GM23338 (cell line): Measurements from ENCODE around the gene RPLP2. TPM values are rescaled to one million over a fixed set of nuclear protein-coding genes. Genes with fewer than 3 reads are reported as not detected.

Source experiments
- ATAC-seq: fragments of 200-7000 bp; cut with Tn5 transposase; 3 replicates; pipeline ENCODE4 v1.9.1; 2020
- DNase-seq: peaks from one replicate; pipeline ENCODE4 v3.0.0-alpha.2; 2015; ENCODE audit warnings: low spot score
- H2AFZ ChIP-seq: fragments of 200-600 bp; sonication (generic); 2 replicates; pipeline ENCODE4 v1.8.0; 2016; ENCODE audit warnings: antibody characterized with exemption, mild to moderate bottlenecking, moderate library complexity
- H3F3A ChIP-seq: fragments of 200-600 bp; sonication (generic); replicated peaks from 2 replicates; pipeline ENCODE4 v1.8.0; 2017; ENCODE audit warnings: antibody characterized with exemption, mixed run types, low read depth
- H3K27ac ChIP-seq: fragments of 200-600 bp; sonication (generic); 2 replicates; pipeline ENCODE4 v1.6.1; 2016; ENCODE audit warnings: low read depth
- H3K27me3 ChIP-seq: fragments of 200-600 bp; sonication (generic); 2 replicates; pipeline ENCODE4 v1.8.0; 2016; ENCODE audit warnings: mild to moderate bottlenecking, mixed run types, moderate library complexity; ENCODE audit not compliant: insufficient read depth
- H3K36me3 ChIP-seq: fragments of 200-600 bp; sonication (generic); 2 replicates; pipeline ENCODE4 v1.8.0; 2016; ENCODE audit warnings: mild to moderate bottlenecking; ENCODE audit not compliant: insufficient read depth
- H3K4me1 ChIP-seq: fragments of 200-600 bp; sonication (generic); 2 replicates; pipeline ENCODE4 v1.8.0; 2016; ENCODE audit warnings: mild to moderate bottlenecking, moderate library complexity; ENCODE audit not compliant: insufficient read depth
- H3K4me2 ChIP-seq: fragments of 200-600 bp; sonication (generic); 2 replicates; pipeline ENCODE4 v1.7.1; 2017; ENCODE audit warnings: mixed run types
- H3K4me3 ChIP-seq: fragments of 200-600 bp; sonication (generic); 2 replicates; pipeline ENCODE4 v1.6.1; 2016; ENCODE audit warnings: mixed run types
- H3K79me2 ChIP-seq: fragments of 200-600 bp; sonication (generic); replicated peaks from 2 replicates; pipeline ENCODE4 v1.8.0; 2017; ENCODE audit warnings: mild to moderate bottlenecking; ENCODE audit not compliant: insufficient read depth
- H3K9me2 ChIP-seq: fragments of 200-600 bp; sonication (generic); 2 replicates; pipeline ENCODE4 v1.8.0; 2017; ENCODE audit not compliant: insufficient read depth
- H4K20me1 ChIP-seq: fragments of 200-600 bp; sonication (generic); replicated peaks from 2 replicates; pipeline ENCODE4 v1.8.0; 2017; ENCODE audit warnings: mild to moderate bottlenecking; ENCODE audit not compliant: insufficient read depth
- H3K27ac Mint-ChIP-seq: 2 replicates; pipeline ENCODE4 v1.8.0; 2020; ENCODE audit warnings: inconsistent platforms, mild to moderate bottlenecking, moderate library complexity, mixed read lengths
- H3K27me3 Mint-ChIP-seq: 3 replicates; pipeline ENCODE4 v1.8.0; 2022; ENCODE audit warnings: low read depth, mild to moderate bottlenecking, moderate library complexity, mixed read lengths, inconsistent platforms; ENCODE audit not compliant: insufficient read depth, poor library complexity
- H3K36me3 Mint-ChIP-seq: 3 replicates; pipeline ENCODE4 v1.8.0; 2021; ENCODE audit warnings: low read depth, mild to moderate bottlenecking, inconsistent platforms, moderate library complexity, mixed read lengths
- H3K4me1 Mint-ChIP-seq: 3 replicates; pipeline ENCODE4 v1.8.0; 2020; ENCODE audit warnings: mild to moderate bottlenecking, inconsistent platforms, mixed read lengths
- H3K4me3 Mint-ChIP-seq: 3 replicates; pipeline ENCODE4 v1.8.0; 2021; ENCODE audit warnings: moderate library complexity, mild to moderate bottlenecking, inconsistent platforms, mixed read lengths
- H3K9me3 Mint-ChIP-seq: 3 replicates; pipeline ENCODE4 v1.8.0; 2020; ENCODE audit warnings: moderate library complexity, mild to moderate bottlenecking, inconsistent platforms, mixed read lengths
- CREB1 ChIP-seq: fragments of 250-450 bp; sonication (Bioruptor Pico); IDR thresholded peaks from 2 replicates; pipeline ENCODE4 v1.5.0; 2020; ENCODE audit warnings: low read depth, mild to moderate bottlenecking, moderate library complexity
- ETS1 ChIP-seq: IDR thresholded peaks from 2 replicates; pipeline ENCODE4 v1.6.1; 2016; ENCODE audit warnings: antibody characterized with exemption
- EZH2 ChIP-seq: fragments of 200-600 bp; sonication (generic); IDR thresholded peaks from one replicate; pipeline ENCODE4 v1.8.0; 2017; ENCODE audit warnings: antibody characterized with exemption, mild to moderate bottlenecking, low read depth; ENCODE audit not compliant: unreplicated experiment
- JUNB ChIP-seq: IDR thresholded peaks from one replicate; pipeline ENCODE4 v1.6.1; 2016; ENCODE audit warnings: antibody characterized with exemption; ENCODE audit not compliant: unreplicated experiment
- POLR2AphosphoS5 ChIP-seq: IDR thresholded peaks from 2 replicates; pipeline ENCODE4 v1.6.1; 2016; ENCODE audit warnings: antibody characterized with exemption, low read depth
- REST ChIP-seq: IDR thresholded peaks from one replicate; pipeline ENCODE4 v1.6.1; 2018; ENCODE audit warnings: antibody characterized with exemption; ENCODE audit not compliant: unreplicated experiment
- ZNF331 ChIP-seq: fragments of 250-450 bp; sonication (Bioruptor Pico); IDR thresholded peaks from 2 replicates; pipeline ENCODE4 v1.5.0; 2020; ENCODE audit warnings: low read depth, mild to moderate bottlenecking, moderate library complexity
- ZNF462 ChIP-seq: fragments of 250-450 bp; sonication (Bioruptor Pico); IDR thresholded peaks from 2 replicates; pipeline ENCODE4 v1.5.0; 2020; ENCODE audit warnings: mild to moderate bottlenecking, moderate library complexity
- polyA plus RNA-seq: library from polyadenylated mRNA; unstranded; fragments of >200 nt; fragmentation: Nextera tagmentation; extraction: Ambion mirVana; gene quantifications from 2 replicates; pipeline ENCODE4 v1.2.1, GENCODE V29; 2016
- total RNA-seq: library from RNA; depleted of rRNA; stranded (reverse); fragments of >200 nt; shearing (Covaris generic); gene quantifications from 2 replicates; pipeline ENCODE4 v1.2.3, GENCODE V29; 2014

Gene RPLP2
- total and polyA plus RNA-seq, 2 experiments from 2014 or later, result 518 to 1,782 TPM

- peaks cover 27% of the 10 kb centered on the region for H4K20me1 ChIP-seq
Observed at GRCh38 chr11:842370-843002, 32.7 kb downstream of the RPLP2 start, which contains the start of the genes POLR2L and TSPAN4. TSS of gene POLR2L (minus strand) at chr11:842529. CDS start at chr11:842508, 21 bp downstream. TSS of gene TSPAN4 (plus strand) at chr11:842852. CDS start at chr11:850305, 7,453 bp downstream.

More at GRCh38 chr11:842370-843002, 32.7 kb downstream of the RPLP2 start, which contains the start of the genes POLR2L and TSPAN4:
- H3K4me1 Mint-ChIP-seq, result peaks cover 29% of the 10 kb centered on the region
- DNase-seq (peak; percentile 96), ATAC-seq (peak; percentile 10)
- H3K27me3 ChIP-seq, result no peaks in the 10 kb centered on the region
- H3K36me3 Mint-ChIP-seq, result peaks cover 36% of the 10 kb centered on the region
- H3K4me3 ChIP-seq, result peak within 1 kb of the TSS; percentile 98
- H3K79me2 ChIP-seq, result peaks cover 19% of the 10 kb centered on the region
- peaks cover 25% of the 10 kb centered on the region for H3K4me1 ChIP-seq
- peak within 1 kb of the TSS; percentile 91 for H3K4me2 ChIP-seq
- peak within 1 kb of the TSS; percentile 88 for H2AFZ ChIP-seq
- TF ChIP-seq ZNF331 (no peak), ZNF462 (CRISPR knock-in tag) (no peak), JUNB (no peak), CREB1 (CRISPR knock-in tag) (0 out of 2 replicates have a peak, but pooled peaks have one; percentile 26), POLR2AphosphoS5 (peak; percentile 98), EZH2 (no peak), ETS1 (0 out of 2 replicates have a peak, but pooled peaks have one; percentile 12), REST (no peak)
- peaks cover 6% of the 10 kb centered on the region; the same call in 1 of the 2 replicates for H3K36me3 ChIP-seq
- H3K4me3 Mint-ChIP-seq, result peak within 1 kb of the TSS; percentile 88
- H3K9me2 ChIP-seq, result no peaks in the 10 kb centered on the region
- peaks cover 20% of the 10 kb centered on the region; the same call in 1 of the 2 replicates for H3F3A ChIP-seq
- H3K27ac ChIP-seq, result peak within 1 kb of the TSS; percentile 99
- peaks cover 31% of the 10 kb centered on the region for H3K27me3 Mint-ChIP-seq
- H3K27ac Mint-ChIP-seq, result peak within 1 kb of the TSS; percentile 88; the same call in 1 of the 2 replicates
- H3K9me3 Mint-ChIP-seq, result no peaks in the 10 kb centered on the region
